ENCODE data around the gene GBP2. TPM values are rescaled to one million over a fixed set of nuclear protein-coding genes. Genes with fewer than 3 reads are reported as not detected.

Gene GBP2
- total RNA-seq, 1 experiment from 2014 or later = 0.24 TPM

GRCh38 chr1:89133747-89134146 lies 7.8 kb upstream of the GBP2 start:
- Mint-ChIP-seq H3K27ac (no peak overlapping the region), H3K9me3 (peaks cover 10% of the 10 kb centered on the region; the same call in 1 of the 2 replicates), H3K4me1 (no peaks in the 10 kb centered on the region), H3K27me3 (ENCODE audit: low read depth) (no peaks in the 10 kb centered on the region), H3K36me3 (no peaks in the 10 kb centered on the region), H3K4me3 (no peak overlapping the region)
- ATAC-seq (no peak), DNase-seq (ENCODE audit: low spot score) (no peak)
- no peak for TF ChIP-seq ZBTB43 (CRISPR knock-in tag; IDR thresholded peaks at IDR 0.05)
- TF ChIP-seq TEAD4 (CRISPR knock-in tag; IDR thresholded peaks at IDR 0.05) = no peak
- no peak for TF ChIP-seq ZNF423 (CRISPR knock-in tag; IDR thresholded peaks at IDR 0.05)
- TF ChIP-seq ZBTB21 (CRISPR knock-in tag; IDR thresholded peaks at IDR 0.05; ENCODE audit: borderline replicate concordance) = no peak
- no peak for TF ChIP-seq ATF2 (CRISPR knock-in tag; IDR thresholded peaks at IDR 0.05; ENCODE audit: borderline replicate concordance, low read depth)
- TF ChIP-seq JAZF1 (CRISPR knock-in tag; IDR thresholded peaks at IDR 0.05) = no peak
- TF ChIP-seq MYBL2 (CRISPR knock-in tag; IDR thresholded peaks at IDR 0.05) = no peak
- TF ChIP-seq SOX15 (CRISPR knock-in tag; IDR thresholded peaks at IDR 0.05) = no peak
- TF ChIP-seq, protein P1, sequence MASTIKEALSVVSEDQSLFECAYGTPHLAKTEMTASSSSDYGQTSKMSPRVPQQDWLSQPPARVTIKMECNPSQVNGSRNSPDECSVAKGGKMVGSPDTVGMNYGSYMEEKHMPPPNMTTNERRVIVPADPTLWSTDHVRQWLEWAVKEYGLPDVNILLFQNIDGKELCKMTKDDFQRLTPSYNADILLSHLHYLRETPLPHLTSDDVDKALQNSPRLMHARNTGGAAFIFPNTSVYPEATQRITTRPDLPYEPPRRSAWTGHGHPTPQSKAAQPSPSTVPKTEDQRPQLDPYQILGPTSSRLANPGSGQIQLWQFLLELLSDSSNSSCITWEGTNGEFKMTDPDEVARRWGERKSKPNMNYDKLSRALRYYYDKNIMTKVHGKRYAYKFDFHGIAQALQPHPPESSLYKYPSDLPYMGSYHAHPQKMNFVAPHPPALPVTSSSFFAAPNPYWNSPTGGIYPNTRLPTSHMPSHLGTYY (CRISPR knock-in tag; IDR thresholded peaks at IDR 0.05) = no peak
- TF ChIP-seq, protein P2, sequence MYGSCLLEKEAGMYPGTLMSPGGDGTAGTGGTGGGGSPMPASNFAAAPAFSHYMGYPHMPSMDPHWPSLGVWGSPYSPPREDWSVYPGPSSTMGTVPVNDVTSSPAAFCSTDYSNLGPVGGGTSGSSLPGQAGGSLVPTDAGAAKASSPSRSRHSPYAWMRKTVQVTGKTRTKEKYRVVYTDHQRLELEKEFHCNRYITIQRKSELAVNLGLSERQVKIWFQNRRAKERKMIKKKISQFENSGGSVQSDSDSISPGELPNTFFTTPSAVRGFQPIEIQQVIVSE (CRISPR knock-in tag; IDR thresholded peaks at IDR 0.05; ENCODE audit: borderline replicate concordance) = no peak
- no peak for TF ChIP-seq MLX (CRISPR knock-in tag; IDR thresholded peaks at IDR 0.05)
- no peak for TF ChIP-seq KAT7 (CRISPR knock-in tag; IDR thresholded peaks at IDR 0.05; ENCODE audit: borderline replicate concordance)
- ChIA-PET CTCF (interaction anchor here (1.8 kb wide), 1 partner anchor 48 kb away, joined by 5 read pairs; no protein-coding TSS in a partner anchor), POLR2A (no interaction called here)

GRCh38 chr1:89130716-89131115 lies 4.8 kb upstream of the GBP2 start:
- Mint-ChIP-seq H3K4me1 (no peaks in the 10 kb centered on the region), H3K27ac (no peak overlapping the region), H3K4me3 (no peak overlapping the region), H3K36me3 (no peaks in the 10 kb centered on the region), H3K27me3 (ENCODE audit: low read depth) (no peaks in the 10 kb centered on the region), H3K9me3 (0 out of 2 replicates have a peak, but pooled peaks cover 5% of the 10 kb centered on the region)
- CTCF ChIA-PET = no interaction called here
- POLR2A ChIA-PET = no interaction called here
- DNase-seq (ENCODE audit: low spot score) (no peak), ATAC-seq (no peak)
- no peak for TF ChIP-seq ARID4B (CRISPR knock-in tag; IDR thresholded peaks at IDR 0.05; ENCODE audit: borderline replicate concordance)
- TF ChIP-seq AFF4 (CRISPR knock-in tag; IDR thresholded peaks at IDR 0.05; ENCODE audit: borderline replicate concordance) = no peak
- no peak for TF ChIP-seq CBFB (CRISPR knock-in tag; IDR thresholded peaks at IDR 0.05; ENCODE audit: low read depth)
- TF ChIP-seq TEAD1 (CRISPR knock-in tag; IDR thresholded peaks at IDR 0.05) = no peak
- no peak for TF ChIP-seq NR3C1 (CRISPR knock-in tag; conservative IDR thresholded peaks at IDR 0.05; ENCODE audit: low read depth)
- TF ChIP-seq, protein P1 (CRISPR knock-in tag; IDR thresholded peaks at IDR 0.05) = no peak
